GM18907 (cell line): ENCODE measurements around the gene CDK17.

Experiments
- ATAC-seq: cut with Tn5 transposase; IDR thresholded peaks from one replicate; pipeline ENCODE4 v1.9.1; 2021; ENCODE audit warnings: mild to moderate bottlenecking, moderate library complexity; ENCODE audit not compliant: unreplicated experiment

The CDK17 gene

DNA sequence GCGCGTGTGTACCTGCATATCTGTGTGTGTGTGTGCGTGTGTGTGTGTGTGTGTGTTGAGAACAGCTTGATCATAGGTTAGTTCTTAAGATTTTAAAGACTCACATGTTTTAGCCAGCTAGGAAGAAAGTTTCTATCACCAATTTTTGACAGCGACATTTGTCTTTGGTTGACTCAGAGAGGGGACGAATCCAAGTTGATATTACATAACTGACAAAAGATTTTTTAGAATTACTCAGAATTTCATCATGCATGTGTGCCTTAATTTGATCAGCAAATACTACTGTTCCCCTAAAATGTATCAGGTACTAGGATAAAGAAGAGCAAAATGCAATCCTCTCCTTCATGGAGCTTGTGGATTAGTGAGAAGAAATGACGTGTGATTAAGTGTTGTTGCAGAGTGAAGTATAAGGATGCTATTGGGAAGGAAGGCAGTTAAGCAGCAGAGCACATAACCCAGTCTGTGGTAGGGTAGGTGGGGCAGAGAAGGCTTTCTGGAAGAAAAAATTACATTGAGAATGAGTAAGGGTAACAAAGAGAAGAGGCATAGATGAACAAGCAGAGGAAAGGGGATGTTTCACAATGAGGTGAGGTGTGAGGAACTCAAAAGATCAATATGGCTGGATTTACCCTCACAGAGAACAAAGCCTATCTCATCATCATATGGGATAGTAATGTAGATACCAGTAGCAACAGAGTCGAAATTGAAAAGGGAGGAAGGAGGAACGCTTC, 128.6 kb downstream of the CDK17 start:
- no peak for ATAC-seq

GRCh38 chr12:96266238-96266637, 134.0 kb downstream of the CDK17 start:
- no peak for ATAC-seq

GRCh38 chr12:96265836-96266235, 134.4 kb downstream of the CDK17 start:
- no peak for ATAC-seq

DNA sequence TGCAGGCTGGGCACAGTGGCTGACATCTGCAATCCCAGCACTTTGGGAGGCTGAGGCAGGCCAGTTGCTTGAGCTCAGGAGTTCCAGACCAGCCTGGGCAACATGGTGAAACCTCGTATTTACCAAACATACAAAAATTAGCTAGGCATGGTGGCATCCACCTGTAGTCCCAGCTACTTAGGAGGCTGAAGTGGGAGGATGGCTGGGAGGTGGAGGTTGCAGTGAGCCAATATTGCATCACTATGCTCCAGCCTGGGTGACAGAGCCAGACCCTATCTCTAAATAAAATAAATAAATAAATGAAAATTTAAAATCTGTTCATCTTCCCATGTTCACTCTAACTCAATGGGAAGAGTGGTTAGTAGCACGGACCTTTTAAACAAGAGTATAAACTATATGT, 134.8 kb downstream of the CDK17 start:
- ATAC-seq = no peak

DNA sequence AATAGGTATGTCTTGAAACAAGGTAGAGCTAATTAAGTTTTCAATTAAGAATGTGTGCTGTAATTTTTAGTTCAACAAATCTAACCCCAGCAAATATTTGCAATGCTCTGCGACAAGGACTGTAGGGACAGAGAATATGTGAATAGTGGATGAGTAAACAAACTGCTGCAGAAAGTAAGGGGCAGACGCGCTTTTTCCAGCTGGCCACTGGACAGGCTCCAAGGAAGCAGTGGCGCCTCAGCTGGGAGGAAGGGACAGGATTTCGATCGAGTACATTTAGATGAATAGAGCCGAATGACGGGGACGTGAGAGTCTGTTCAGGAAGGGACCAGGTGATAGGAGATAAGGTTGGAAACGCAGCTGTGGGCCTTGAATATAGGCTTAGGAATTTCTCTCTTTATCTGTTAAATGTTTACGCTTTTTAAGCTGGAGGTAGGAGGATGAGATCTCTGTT, 136.8 kb downstream of the CDK17 start:
- no peak for ATAC-seq

- ATAC-seq = no peak
These were observed 138.7 kb downstream of the CDK17 start for GRCh38 chr12:96261557-96261956.

- ATAC-seq = no peak
These were observed 139.6 kb downstream of the CDK17 start for GRCh38 chr12:96260644-96261043.

DNA sequence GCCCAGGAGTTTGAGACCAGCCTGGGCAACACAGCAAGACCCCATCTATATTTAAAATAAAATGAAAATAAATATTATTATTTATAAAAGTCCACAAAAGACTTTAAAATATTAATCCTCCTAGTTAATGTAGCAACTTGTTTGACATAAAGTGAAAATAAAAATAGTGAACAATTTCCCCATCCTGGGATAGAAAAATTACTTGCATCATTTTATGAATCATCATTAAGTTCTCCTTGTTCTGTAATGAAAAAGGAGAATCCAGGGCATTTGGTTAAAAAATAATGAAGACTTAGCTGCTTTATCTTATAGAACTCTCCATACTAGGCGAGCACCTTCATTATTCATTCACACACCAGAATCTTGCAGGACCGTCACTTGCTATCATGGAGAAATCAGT, 140.0 kb downstream of the CDK17 start:
- no peak for ATAC-seq

- no peak for ATAC-seq
These were observed 141.9 kb downstream of the CDK17 start for GRCh38 chr12:96258104-96258961.

- ATAC-seq = no peak
These were observed 142.6 kb downstream of the CDK17 start for GRCh38 chr12:96257550-96258103.

DNA sequence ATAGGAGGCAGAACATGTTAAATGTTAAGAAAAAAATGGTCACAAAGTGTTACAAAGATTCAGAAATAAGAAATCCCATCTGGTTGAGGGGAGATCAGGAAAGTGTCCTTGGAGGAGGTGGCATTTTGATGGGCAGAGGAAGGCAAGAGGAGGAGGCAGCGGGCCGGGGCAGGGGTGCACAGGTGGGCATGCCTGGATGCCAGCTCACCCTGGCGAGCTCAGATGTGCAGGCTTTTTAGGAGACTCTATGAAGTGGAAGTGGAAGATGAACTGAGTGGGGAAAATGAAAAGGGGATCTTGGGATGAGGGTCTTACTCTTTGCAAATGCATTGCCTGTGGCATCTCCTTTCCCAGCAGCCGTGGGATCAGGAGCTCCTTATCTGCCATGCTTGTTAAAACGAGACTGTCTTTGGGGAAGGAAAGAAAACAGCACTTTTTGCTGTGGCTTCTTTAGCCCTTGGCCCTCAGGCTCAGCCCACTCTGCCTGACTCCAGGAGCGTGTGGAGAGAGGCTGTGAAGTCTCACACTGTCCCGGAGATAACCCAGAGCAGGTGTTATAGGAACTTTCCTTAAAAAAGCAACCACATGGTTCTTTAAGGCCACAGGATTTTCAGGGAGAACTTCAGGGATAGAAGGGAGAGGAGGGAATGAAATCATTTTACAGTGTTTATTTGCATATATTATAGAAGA, 143.4 kb downstream of the CDK17 start:
- ATAC-seq = no peak

GRCh38 chr12:96255077-96255476, 145.2 kb downstream of the CDK17 start:
- no peak for ATAC-seq

DNA sequence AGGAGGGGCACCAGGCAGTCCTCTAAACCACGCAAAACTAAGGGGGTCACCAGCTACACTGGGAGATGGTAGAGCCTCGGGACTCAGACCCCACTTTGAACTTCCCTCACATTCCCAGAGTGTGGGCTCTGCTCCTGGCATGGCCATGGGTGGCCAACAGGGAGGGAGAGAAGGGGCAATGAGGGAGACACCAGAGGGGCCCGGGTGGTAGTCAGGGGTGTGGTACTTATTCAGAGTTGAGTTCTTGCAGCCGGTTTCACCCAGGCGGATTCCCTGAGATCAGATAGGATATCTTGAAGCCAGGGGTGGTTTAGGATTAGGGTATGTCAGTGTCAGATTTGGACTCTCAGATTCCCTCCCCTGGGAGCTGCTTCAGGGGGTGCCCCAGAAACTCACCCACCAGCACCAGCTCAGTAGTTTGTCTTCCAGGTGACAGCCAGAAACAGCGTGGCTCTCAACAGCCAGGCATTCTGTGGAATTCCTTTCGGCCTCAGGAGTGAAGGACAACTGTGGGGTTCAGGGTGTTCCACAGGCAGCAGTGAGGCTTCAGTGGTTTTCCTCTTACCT, 150.0 kb downstream of the CDK17 start:
- no peak for ATAC-seq

- ATAC-seq = no peak
These were observed 150.8 kb downstream of the CDK17 start for GRCh38 chr12:96249196-96250118.

GRCh38 chr12:96248136-96248931, 151.9 kb downstream of the CDK17 start:
- no peak for ATAC-seq

DNA sequence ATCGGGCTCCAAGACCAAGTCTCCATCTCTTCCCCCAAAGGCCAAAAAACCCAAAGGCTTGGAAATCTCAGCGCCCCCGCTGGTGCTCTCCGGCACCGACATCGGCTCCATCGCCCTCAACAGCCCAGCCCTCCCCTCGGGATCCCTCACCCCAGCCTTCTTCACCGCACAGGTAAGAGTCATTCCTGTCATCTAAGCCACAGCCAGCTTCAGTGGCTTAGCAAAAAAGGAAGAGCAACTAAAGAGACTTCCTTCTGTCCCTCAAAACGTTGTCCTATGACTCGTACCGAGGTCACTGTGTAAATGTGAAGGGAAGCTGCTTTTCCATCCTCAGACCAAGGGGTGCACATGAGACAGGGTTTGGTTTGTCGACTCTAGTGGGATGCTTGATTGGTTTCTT, 152.7 kb downstream of the CDK17 start:
- ATAC-seq = no peak

DNA sequence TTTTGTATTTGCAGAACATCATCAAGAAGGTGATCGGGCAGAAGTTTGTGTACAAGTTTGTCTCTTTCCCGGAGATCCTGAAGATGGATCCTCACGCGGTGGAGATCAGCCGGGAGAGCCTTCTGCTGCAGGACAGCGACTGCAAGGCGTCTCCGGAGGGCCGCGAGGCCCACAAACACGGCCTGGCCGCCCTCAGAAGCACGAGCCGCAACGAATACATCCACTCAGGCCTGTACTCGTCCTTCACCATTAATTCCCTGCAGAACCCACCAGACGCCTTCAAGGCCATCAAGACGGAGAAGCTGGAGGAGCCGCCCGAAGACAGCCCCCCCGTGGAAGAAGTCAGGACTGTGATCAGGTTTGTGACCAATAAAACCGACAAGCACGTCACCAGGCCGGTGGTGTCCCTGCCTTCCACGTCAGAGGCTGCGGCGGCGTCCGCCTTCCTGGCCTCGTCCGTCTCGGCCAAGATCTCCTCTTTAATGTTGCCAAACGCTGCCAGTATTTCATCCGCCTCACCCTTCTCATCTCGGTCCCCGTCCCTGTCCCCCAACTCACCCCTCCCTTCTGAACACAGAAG, 153.2 kb downstream of the CDK17 start:
- no peak for ATAC-seq

- no peak for ATAC-seq
These were observed 155.4 kb downstream of the CDK17 start for GRCh38 chr12:96244826-96245225.

DNA sequence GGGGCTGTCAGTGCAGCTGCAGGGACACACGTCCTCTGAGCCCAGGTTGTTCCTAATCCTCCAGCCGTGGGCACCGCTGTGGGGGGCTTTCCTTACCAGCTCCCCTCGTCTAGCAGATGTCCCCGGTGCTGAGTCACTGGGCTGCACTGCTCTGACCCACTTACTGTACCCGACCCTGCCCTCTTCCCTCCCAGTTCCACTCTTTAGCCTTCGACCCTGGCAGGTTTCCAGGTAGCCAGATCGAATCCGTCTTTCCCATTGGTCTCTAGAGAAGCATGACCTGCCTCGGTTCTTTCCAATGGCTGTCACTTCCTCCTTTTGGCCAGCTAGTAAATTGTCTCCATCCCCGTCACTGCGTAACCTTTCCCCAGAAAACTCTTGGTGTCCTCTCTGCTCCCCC, 157.6 kb downstream of the CDK17 start:
- no peak for ATAC-seq
